WTC11 (cell line): Measurements from ENCODE around the gene DENND1B. TPM values are rescaled to one million over a fixed set of nuclear protein-coding genes. Genes with fewer than 3 reads are reported as not detected.

Source experiments
- ATAC-seq: fragments of 200-7000 bp; cut with Tn5 transposase; 2 replicates; pipeline ENCODE4 v1.10.0; 2021; ENCODE audit warnings: mild to moderate bottlenecking, moderate library complexity
- CTCF ChIA-PET: fragments of 300-600 bp; sonication (Branson Sonifier 250); formaldehyde crosslinking; loops from one replicate; lab custom pipeline; 2021; ENCODE audit warnings: antibody characterized with exemption; lab: Charles Lee
- POLR2A ChIA-PET: fragments of 350-600 bp; sonication (Branson Sonifier 250); formaldehyde crosslinking; loops from one replicate; lab custom pipeline; 2021; ENCODE audit warnings: antibody characterized with exemption; lab: Charles Lee
- DNase-seq: peaks from one replicate; pipeline ENCODE4 v3.0.0; 2021; ENCODE audit warnings: low spot score
- H3K27ac Mint-ChIP-seq: 2 replicates; pipeline ENCODE4 v1.8.0; 2021; ENCODE audit warnings: mixed read lengths
- H3K27me3 Mint-ChIP-seq: 2 replicates; pipeline ENCODE4 v1.8.0; 2021; ENCODE audit warnings: low read depth, mild to moderate bottlenecking, moderate library complexity, mixed read lengths
- H3K36me3 Mint-ChIP-seq: 2 replicates; pipeline ENCODE4 v1.8.0; 2021; ENCODE audit warnings: mixed read lengths
- H3K4me1 Mint-ChIP-seq: 2 replicates; pipeline ENCODE4 v1.8.0; 2022; ENCODE audit warnings: mixed read lengths
- H3K4me3 Mint-ChIP-seq: 2 replicates; pipeline ENCODE4 v1.8.0; 2021; ENCODE audit warnings: mild to moderate bottlenecking, moderate library complexity, mixed read lengths
- H3K9me3 Mint-ChIP-seq: 2 replicates; pipeline ENCODE4 v1.8.0; 2021; ENCODE audit warnings: mixed read lengths
- AR ChIP-seq: fragments of 250-450 bp; sonication (Bioruptor Pico); IDR thresholded peaks from 2 replicates; pipeline ENCODE4 v1.9.0; 2021; ENCODE audit warnings: mild to moderate bottlenecking
- ATF2 ChIP-seq: sonication (generic); formaldehyde crosslinking; IDR thresholded peaks from 2 replicates; pipeline ENCODE4 v1.8.1; 2022; ENCODE audit warnings: low read depth, missing genetic modification reagents, borderline replicate concordance
- ATF6 ChIP-seq: sonication (generic); formaldehyde crosslinking; IDR thresholded peaks from 2 replicates; pipeline ENCODE4 v1.8.1; 2023; ENCODE audit warnings: mild to moderate bottlenecking, missing genetic modification reagents
- CBFB ChIP-seq: sonication (generic); formaldehyde crosslinking; IDR thresholded peaks from 2 replicates; pipeline ENCODE4 v1.8.1; 2022; ENCODE audit warnings: mild to moderate bottlenecking, low read depth, missing genetic modification reagents
- ESRRA ChIP-seq: sonication (generic); formaldehyde crosslinking; IDR thresholded peaks from 2 replicates; pipeline ENCODE4 v1.8.1; 2022; ENCODE audit warnings: mild to moderate bottlenecking, missing genetic modification reagents, borderline replicate concordance
- GABPB1 ChIP-seq: sonication (generic); formaldehyde crosslinking; IDR thresholded peaks from 2 replicates; pipeline ENCODE4 v1.8.1; 2023; ENCODE audit warnings: mild to moderate bottlenecking, missing genetic modification reagents
- JUN ChIP-seq: sonication (generic); formaldehyde crosslinking; IDR thresholded peaks from 2 replicates; pipeline ENCODE4 v1.8.0; 2023; ENCODE audit warnings: mild to moderate bottlenecking, missing genetic modification reagents
- MYBL2 ChIP-seq: sonication (generic); formaldehyde crosslinking; IDR thresholded peaks from 2 replicates; pipeline ENCODE4 v1.8.1; 2023; ENCODE audit warnings: mild to moderate bottlenecking, moderate library complexity, missing genetic modification reagents
- NFATC4 ChIP-seq: fragments of 250-450 bp; sonication (Bioruptor Pico); IDR thresholded peaks from 2 replicates; pipeline ENCODE4 v1.9.0; 2021; ENCODE audit warnings: mild to moderate bottlenecking
- NFYB ChIP-seq: sonication (generic); formaldehyde crosslinking; conservative IDR thresholded peaks from 2 replicates; pipeline ENCODE4 v1.8.0; 2022; ENCODE audit warnings: low read depth, missing genetic modification reagents
- NR2C2 ChIP-seq: sonication (generic); formaldehyde crosslinking; IDR thresholded peaks from 2 replicates; pipeline ENCODE4 v1.8.0; 2022; ENCODE audit warnings: mild to moderate bottlenecking, missing genetic modification reagents
- OVOL2 ChIP-seq: fragments of 250-450 bp; sonication (Bioruptor Pico); IDR thresholded peaks from 2 replicates; pipeline ENCODE4 v1.9.0; 2021; ENCODE audit warnings: mild to moderate bottlenecking, borderline replicate concordance
- PREB ChIP-seq: sonication (generic); formaldehyde crosslinking; IDR thresholded peaks from 2 replicates; pipeline ENCODE4 v1.8.1; 2022; ENCODE audit warnings: mild to moderate bottlenecking, missing genetic modification reagents, moderate library complexity, borderline replicate concordance
- SMAD3 ChIP-seq: sonication (generic); formaldehyde crosslinking; IDR thresholded peaks from 2 replicates; pipeline ENCODE4 v1.8.0; 2022; ENCODE audit warnings: missing genetic modification reagents, mild to moderate bottlenecking, borderline replicate concordance
- TP53 ChIP-seq: sonication (generic); formaldehyde crosslinking; IDR thresholded peaks from 2 replicates; pipeline ENCODE4 v1.8.1; 2023; ENCODE audit warnings: mild to moderate bottlenecking, missing genetic modification reagents
- USF2 ChIP-seq: sonication (generic); formaldehyde crosslinking; IDR thresholded peaks from 2 replicates; pipeline ENCODE4 v1.8.1; 2023; ENCODE audit warnings: mild to moderate bottlenecking, missing genetic modification reagents, moderate library complexity
- ZNF317 ChIP-seq: sonication (generic); formaldehyde crosslinking; IDR thresholded peaks from 2 replicates; pipeline ENCODE4 v1.8.1; 2023; ENCODE audit warnings: low read depth, mild to moderate bottlenecking, moderate library complexity, missing genetic modification reagents, borderline replicate concordance
- ZNF532 ChIP-seq: fragments of 250-450 bp; sonication (Bioruptor Pico); IDR thresholded peaks from 2 replicates; pipeline ENCODE4 v1.9.0; 2021; ENCODE audit warnings: mild to moderate bottlenecking, borderline replicate concordance
- total RNA-seq: library from RNA; stranded (reverse); gene quantifications from 3 replicates; pipeline ENCODE4 v1.2.3, GENCODE V29; 2021
- TF ChIP-seq, protein P1 (sequence below): sonication (generic); formaldehyde crosslinking; IDR thresholded peaks from 2 replicates; pipeline ENCODE4 v1.8.0; 2023; ENCODE audit warnings: mild to moderate bottlenecking, missing genetic modification reagents

Gene DENND1B
- total RNA-seq, 1 experiment from 2014 or later, result 4.3 TPM

GRCh38 chr1:197778366-197778945, 3.2 kb upstream of the DENND1B start:
- DNase-seq (no peak), ATAC-seq (no peak)
- Mint-ChIP-seq H3K27me3 (peaks cover 15% of the 10 kb centered on the region), H3K27ac (no peak overlapping the region), H3K36me3 (no peaks in the 10 kb centered on the region), H3K4me1 (peaks cover 20% of the 10 kb centered on the region)
- POLR2A ChIA-PET, result no interaction called here
- TF ChIP-seq NFYB (CRISPR knock-in tag) (no peak), SMAD3 (no peak), MYBL2 (CRISPR knock-in tag) (no peak), PREB (CRISPR knock-in tag) (no peak), ESRRA (CRISPR knock-in tag) (no peak), USF2 (no peak), AR (CRISPR knock-in tag) (no peak), ZNF317 (CRISPR knock-in tag) (no peak), NFATC4 (CRISPR knock-in tag) (no peak), JUN (CRISPR knock-in tag) (no peak), TP53 (CRISPR knock-in tag) (no peak), ATF6 (no peak), ATF2 (CRISPR knock-in tag) (no peak), GABPB1 (CRISPR knock-in tag) (no peak), OVOL2 (CRISPR knock-in tag) (no peak), NR2C2 (CRISPR knock-in tag) (no peak), ZNF532 (CRISPR knock-in tag) (no peak), CBFB (no peak)
- TF ChIP-seq, protein P1, sequence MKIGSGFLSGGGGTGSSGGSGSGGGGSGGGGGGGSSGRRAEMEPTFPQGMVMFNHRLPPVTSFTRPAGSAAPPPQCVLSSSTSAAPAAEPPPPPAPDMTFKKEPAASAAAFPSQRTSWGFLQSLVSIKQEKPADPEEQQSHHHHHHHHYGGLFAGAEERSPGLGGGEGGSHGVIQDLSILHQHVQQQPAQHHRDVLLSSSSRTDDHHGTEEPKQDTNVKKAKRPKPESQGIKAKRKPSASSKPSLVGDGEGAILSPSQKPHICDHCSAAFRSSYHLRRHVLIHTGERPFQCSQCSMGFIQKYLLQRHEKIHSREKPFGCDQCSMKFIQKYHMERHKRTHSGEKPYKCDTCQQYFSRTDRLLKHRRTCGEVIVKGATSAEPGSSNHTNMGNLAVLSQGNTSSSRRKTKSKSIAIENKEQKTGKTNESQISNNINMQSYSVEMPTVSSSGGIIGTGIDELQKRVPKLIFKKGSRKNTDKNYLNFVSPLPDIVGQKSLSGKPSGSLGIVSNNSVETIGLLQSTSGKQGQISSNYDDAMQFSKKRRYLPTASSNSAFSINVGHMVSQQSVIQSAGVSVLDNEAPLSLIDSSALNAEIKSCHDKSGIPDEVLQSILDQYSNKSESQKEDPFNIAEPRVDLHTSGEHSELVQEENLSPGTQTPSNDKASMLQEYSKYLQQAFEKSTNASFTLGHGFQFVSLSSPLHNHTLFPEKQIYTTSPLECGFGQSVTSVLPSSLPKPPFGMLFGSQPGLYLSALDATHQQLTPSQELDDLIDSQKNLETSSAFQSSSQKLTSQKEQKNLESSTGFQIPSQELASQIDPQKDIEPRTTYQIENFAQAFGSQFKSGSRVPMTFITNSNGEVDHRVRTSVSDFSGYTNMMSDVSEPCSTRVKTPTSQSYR (CRISPR knock-in tag), result no peak
- TF ChIP-seq, all 79 proteins: peak for 0
- Mint-ChIP-seq H3K4me3 (no peak overlapping the region), H3K9me3 (peaks cover 9% of the 10 kb centered on the region)
- CTCF ChIA-PET, result no interaction called here
